K562 (cell line): ENCODE measurements around the gene ZNF474.

Experiments
- MYBL2 ChIP-seq, 2 experiments: fragments of 450-650 bp in 1 of 2; sonication (generic) in 1 of 2; formaldehyde crosslinking in 1 of 2; IDR thresholded peaks; 2 replicates each; pipeline versions ENCODE4 v1.6.1 to v1.8.1; 2017 to 2022; ENCODE audit warnings: borderline replicate concordance in 1 of 2, inconsistent platforms in 1 of 2, low read depth in 1 of 2, mild to moderate bottlenecking in 1 of 2, missing genetic modification reagents in 1 of 2, moderate library complexity in 1 of 2
- MYNN ChIP-seq, 2 experiments: sonication (generic); formaldehyde crosslinking in 1 of 2; IDR thresholded peaks; 2 replicates each; pipeline versions ENCODE4 v1.5.0 to v1.6.1; 2016 to 2020; ENCODE audit warnings: antibody characterized with exemption in 1 of 2, missing genetic modification reagents in 1 of 2
- SP1 ChIP-seq: sonication (generic); formaldehyde crosslinking; IDR thresholded peaks from 2 replicates; pipeline ENCODE4 v1.8.1; 2022; ENCODE audit warnings: mild to moderate bottlenecking, missing genetic modification reagents
- TAF1 ChIP-seq: IDR thresholded peaks from 2 replicates; pipeline ENCODE4 v1.6.1; 2011; ENCODE audit warnings: mild to moderate bottlenecking, low read length, moderate library complexity; ENCODE audit not compliant: insufficient read depth, control insufficient read depth, severe bottlenecking; ENCODE audit errors: extremely low read depth
- ZFX ChIP-seq: sonication (generic); formaldehyde crosslinking; IDR thresholded peaks from 2 replicates; pipeline ENCODE4 v1.8.0; 2022; ENCODE audit warnings: mild to moderate bottlenecking, missing genetic modification reagents, moderate library complexity
- ZNF274 ChIP-seq: IDR thresholded peaks from 2 replicates; pipeline ENCODE4 v1.6.1; 2011; ENCODE audit warnings: low read depth, mild to moderate bottlenecking, low read length, moderate library complexity, borderline replicate concordance
- TF ChIP-seq, protein P1 (sequence below), 3 experiments: IDR thresholded peaks in 2 of 3; conservative IDR thresholded peaks in 1 of 3; 2 replicates each; pipeline ENCODE4 v1.5.1; 2011 to 2012; ENCODE audit warnings: low read length in 3 of 3, mild to moderate bottlenecking in 3 of 3, control low read depth in 2 of 3, improper control_type of control experiment in 1 of 3, inconsistent platforms in 1 of 3, low read depth in 1 of 3, mixed read lengths in 1 of 3, moderate library complexity in 1 of 3; ENCODE audit not compliant: insufficient read depth in 2 of 3

DNA sequence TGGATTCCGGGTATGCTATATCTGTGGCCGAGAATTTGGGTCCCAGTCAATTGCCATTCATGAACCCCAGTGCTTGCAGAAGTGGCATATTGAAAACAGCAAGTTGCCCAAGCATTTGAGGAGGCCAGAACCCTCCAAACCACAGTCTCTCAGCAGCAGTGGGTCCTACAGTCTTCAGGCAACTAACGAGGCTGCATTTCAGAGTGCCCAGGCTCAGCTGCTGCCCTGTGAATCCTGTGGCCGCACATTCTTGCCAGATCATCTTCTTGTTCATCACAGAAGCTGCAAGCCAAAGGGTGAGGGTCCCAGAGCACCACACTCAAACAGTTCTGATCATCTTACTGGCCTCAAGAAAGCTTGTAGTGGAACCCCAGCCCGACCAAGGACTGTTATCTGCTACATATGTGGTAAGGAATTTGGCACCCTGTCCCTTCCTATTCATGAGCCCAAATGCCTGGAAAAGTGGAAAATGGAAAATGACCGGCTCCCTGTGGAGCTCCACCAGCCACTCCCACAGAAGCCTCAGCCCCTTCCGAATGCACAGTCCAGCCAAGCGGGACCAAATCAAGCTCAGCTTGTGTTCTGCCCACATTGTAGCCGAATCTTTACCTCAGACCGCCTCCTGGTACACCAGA, 23.0 kb downstream of the ZNF474 start:
- TF ChIP-seq, protein P1, sequence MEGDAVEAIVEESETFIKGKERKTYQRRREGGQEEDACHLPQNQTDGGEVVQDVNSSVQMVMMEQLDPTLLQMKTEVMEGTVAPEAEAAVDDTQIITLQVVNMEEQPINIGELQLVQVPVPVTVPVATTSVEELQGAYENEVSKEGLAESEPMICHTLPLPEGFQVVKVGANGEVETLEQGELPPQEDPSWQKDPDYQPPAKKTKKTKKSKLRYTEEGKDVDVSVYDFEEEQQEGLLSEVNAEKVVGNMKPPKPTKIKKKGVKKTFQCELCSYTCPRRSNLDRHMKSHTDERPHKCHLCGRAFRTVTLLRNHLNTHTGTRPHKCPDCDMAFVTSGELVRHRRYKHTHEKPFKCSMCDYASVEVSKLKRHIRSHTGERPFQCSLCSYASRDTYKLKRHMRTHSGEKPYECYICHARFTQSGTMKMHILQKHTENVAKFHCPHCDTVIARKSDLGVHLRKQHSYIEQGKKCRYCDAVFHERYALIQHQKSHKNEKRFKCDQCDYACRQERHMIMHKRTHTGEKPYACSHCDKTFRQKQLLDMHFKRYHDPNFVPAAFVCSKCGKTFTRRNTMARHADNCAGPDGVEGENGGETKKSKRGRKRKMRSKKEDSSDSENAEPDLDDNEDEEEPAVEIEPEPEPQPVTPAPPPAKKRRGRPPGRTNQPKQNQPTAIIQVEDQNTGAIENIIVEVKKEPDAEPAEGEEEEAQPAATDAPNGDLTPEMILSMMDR (IDR thresholded peaks at IDR 0.05 in 2 of 3, conservative IDR thresholded peaks at IDR 0.05 in 1 of 3; ENCODE audit: insufficient read depth in 2 of 3, low read depth in 1 of 3, low read length in 3 of 3): no peak
- TF ChIP-seq SP1: no peak
- no peak for TF ChIP-seq MYBL2 (IDR thresholded peaks at IDR 0.05; ENCODE audit: low read depth)
- no peak for TF ChIP-seq MYBL2 (CRISPR knock-in tag; IDR thresholded peaks at IDR 0.05; ENCODE audit: borderline replicate concordance)
- no peak for TF ChIP-seq MYNN (IDR thresholded peaks at IDR 0.05)
- no peak for TF ChIP-seq MYNN (CRISPR knock-in tag; IDR thresholded peaks at IDR 0.05)
- TF ChIP-seq ZFX (CRISPR knock-in tag): no peak
- TF ChIP-seq TAF1: no peak
- no peak for TF ChIP-seq ZNF274
